Astrocyte of the spinal cord (primary cell): ENCODE measurements around the gene FLNA.
"Not testable (repeated sequence)": the region's sequence is repeated elsewhere in the genome, so short reads cannot be mapped to it uniquely, and the experiment has no call there.

Experiments
- DNase-seq: peaks from one replicate; pipeline ENCODE4 v3.0.0; 2011; ENCODE audit warnings: low read depth, low spot score
- H3K4me3 ChIP-seq: 2 replicates; pipeline ENCODE4 v1.5.1; 2011; ENCODE audit warnings: low read depth, mild to moderate bottlenecking, low read length, moderate library complexity
- CTCF ChIP-seq: IDR thresholded peaks from 2 replicates; pipeline ENCODE4 v1.5.1; 2012; ENCODE audit warnings: low read depth, mild to moderate bottlenecking, low read length, inconsistent platforms
- in situ Hi-C: cut with HindIII; loops from 2 replicates; pipeline ENCODE4 v1.10.0; 2017; ENCODE audit warnings: low sequenced_read_pairs

The FLNA gene

GRCh38 chrX:154305541-154306205, 68.8 kb downstream of the FLNA start:
- no peak for DNase-seq
- TF ChIP-seq CTCF: no peak
- in situ Hi-C loops: no loop called here
- H3K4me3 ChIP-seq: no peak overlapping the region

- TF ChIP-seq CTCF: no peak
- H3K4me3 ChIP-seq: no peak overlapping the region
- DNase-seq: no peak
- in situ Hi-C loops: no loop called here
These were observed 69.6 kb downstream of the FLNA start for GRCh38 chrX:154304846-154305245.

- no peak for TF ChIP-seq CTCF
- no peak overlapping the region for H3K4me3 ChIP-seq
- DNase-seq: no peak
- in situ Hi-C loops: no loop called here
These were observed 71.0 kb downstream of the FLNA start for GRCh38 chrX:154303476-154303875.

- DNase-seq, in situ Hi-C loops, H3K4me3 ChIP-seq: not testable (repeated sequence)
These were observed 71.4 kb downstream of the FLNA start for GRCh38 chrX:154302998-154303397.

- DNase-seq: no peak
- no peak overlapping the region for H3K4me3 ChIP-seq
- in situ Hi-C loops: no loop called here
- no peak for TF ChIP-seq CTCF
These were observed 73.6 kb downstream of the FLNA start for GRCh38 chrX:154300816-154301215.
